GM20000 (cell line): ENCODE results near the gene SCGB1D1.

Experiments used
- DNase-seq: peaks from one replicate; pipeline ENCODE4 v3.0.0; 2012; ENCODE audit warnings: low spot score
- TF ChIP-seq, protein P1 (sequence below): IDR thresholded peaks from 2 replicates; pipeline ENCODE4 v1.5.1; 2012; ENCODE audit warnings: mild to moderate bottlenecking, control low read depth; ENCODE audit errors: extremely low read depth, missing control alignments

SCGB1D1 gene

DNA sequence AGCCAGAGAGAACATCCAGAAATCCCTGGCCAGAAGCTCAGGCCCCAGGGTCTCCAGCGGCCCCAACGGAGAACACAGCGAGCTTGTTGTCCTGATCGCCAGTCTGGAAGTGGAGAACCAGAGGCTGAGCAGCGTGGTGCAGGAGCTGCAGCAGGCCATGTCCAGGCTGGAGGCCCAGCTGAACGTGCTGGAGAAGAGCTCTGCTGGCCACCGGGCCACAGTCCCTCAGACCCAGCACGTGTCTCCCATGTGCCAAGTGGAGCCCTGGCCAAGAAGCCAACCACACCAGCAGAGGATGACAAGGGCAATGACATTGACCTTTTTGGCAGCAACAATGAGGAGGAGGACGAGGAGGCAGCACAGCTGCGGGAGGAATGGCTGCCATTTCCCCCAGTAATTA is 20.6 kb upstream of the SCGB1D1 start:
- TF ChIP-seq, protein P1, sequence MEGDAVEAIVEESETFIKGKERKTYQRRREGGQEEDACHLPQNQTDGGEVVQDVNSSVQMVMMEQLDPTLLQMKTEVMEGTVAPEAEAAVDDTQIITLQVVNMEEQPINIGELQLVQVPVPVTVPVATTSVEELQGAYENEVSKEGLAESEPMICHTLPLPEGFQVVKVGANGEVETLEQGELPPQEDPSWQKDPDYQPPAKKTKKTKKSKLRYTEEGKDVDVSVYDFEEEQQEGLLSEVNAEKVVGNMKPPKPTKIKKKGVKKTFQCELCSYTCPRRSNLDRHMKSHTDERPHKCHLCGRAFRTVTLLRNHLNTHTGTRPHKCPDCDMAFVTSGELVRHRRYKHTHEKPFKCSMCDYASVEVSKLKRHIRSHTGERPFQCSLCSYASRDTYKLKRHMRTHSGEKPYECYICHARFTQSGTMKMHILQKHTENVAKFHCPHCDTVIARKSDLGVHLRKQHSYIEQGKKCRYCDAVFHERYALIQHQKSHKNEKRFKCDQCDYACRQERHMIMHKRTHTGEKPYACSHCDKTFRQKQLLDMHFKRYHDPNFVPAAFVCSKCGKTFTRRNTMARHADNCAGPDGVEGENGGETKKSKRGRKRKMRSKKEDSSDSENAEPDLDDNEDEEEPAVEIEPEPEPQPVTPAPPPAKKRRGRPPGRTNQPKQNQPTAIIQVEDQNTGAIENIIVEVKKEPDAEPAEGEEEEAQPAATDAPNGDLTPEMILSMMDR = no peak
- no peak for DNase-seq

DNA sequence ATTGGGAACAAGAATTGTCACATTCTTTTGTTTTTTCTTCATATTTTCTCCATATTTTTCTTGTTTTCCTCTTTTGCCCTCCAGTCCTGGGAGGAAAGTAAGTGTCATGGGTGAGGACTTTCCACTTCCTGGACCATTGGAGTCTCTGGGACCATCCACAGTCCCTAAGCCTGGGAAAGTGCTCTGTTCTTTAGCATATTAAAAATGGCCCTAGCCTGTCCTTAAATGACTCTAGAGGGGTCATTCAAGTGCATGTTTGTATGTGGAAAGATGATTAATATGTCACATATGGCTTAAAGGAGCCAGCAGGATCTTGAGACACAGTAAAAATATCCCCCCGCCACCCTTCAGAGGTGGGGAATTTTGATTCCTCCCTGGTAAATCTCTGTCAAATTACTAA is 20.1 kb upstream of the SCGB1D1 start:
- DNase-seq = no peak
- TF ChIP-seq, protein P1 = no peak

DNA sequence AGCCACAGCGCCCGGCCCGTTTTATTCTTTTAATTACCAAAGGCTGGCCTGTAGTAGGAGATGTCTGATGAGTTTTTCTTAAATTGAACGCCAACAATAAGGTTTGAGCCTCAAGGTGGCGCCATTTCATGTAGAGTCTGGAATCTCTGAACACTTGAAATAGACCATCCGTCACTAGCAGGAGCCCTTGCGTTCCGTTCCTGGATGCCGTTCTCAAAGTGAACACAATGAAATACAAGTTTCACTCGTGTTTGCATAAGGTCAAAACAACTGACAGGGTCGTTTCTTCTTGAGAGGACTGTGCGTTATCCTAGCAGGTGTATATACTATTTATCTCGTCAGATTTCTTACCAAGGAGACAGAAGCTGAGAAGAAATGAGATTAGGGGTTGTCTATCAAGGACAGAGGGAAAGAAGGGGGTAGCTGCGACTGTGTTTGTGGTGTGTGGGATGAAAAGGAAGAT is 18.7 kb upstream of the SCGB1D1 start:
- TF ChIP-seq, protein P1 = peak; percentile 61
- peak; percentile 64 for DNase-seq

DNA sequence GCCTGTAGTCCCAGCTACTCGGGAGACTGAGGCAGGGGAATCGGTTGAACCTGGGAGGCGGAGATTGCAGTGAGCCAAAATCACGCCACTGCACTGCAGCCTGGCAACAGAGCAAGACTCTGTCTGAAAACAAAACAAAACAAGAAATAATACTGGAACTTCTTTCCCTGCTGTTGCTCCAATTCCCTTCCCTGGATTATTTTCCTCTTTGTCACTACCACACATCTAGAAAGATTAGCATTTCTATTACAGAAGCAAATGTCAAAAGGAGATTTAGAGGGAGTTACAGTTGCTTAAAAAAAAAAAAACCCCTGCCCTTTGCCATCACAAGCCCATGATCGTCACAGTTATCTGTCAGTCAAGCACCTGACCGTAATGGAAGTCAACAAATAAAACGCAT is 17.7 kb upstream of the SCGB1D1 start:
- TF ChIP-seq, protein P1 = no peak
- no peak for DNase-seq

DNA sequence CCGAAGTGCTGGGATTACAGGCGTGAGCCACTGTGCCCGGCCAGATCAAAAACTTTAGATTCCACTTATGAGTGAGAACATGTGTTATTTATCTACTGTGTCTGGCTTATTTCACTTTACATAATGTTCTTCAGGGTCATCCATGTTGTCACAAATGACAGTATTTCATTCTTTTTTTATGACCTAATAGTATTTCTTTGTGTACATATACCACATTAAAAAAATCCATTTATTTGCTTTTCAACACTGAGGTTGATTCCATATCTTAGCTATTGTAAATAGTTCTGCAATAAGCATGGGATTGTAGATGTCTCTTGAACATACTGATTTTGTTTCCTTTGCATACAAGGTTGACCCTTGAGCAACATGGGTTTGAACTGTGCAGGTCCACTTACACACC is 13.2 kb upstream of the SCGB1D1 start:
- TF ChIP-seq, protein P1 = no peak
- DNase-seq = no peak

DNA sequence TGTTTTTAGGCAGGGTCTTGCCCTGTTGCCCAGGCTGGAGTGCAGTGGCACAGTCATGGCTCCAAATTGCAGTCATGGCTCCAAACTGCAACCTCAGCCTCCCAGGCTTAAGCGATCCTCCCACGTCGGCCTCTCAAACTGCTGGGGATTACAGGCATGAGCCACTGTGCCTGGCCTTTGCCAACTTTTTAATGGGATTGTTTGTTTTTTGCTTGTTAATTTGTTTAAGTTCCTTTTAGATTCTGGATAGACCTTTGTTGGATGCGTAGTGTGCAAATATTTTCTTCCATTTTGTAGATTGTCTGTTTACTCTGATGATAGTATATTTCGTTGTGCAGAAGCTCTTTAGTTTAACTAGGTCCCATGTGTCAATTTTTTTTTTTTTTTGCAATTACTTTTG is 10.0 kb upstream of the SCGB1D1 start:
- DNase-seq = no peak
- TF ChIP-seq, protein P1 = no peak

DNA sequence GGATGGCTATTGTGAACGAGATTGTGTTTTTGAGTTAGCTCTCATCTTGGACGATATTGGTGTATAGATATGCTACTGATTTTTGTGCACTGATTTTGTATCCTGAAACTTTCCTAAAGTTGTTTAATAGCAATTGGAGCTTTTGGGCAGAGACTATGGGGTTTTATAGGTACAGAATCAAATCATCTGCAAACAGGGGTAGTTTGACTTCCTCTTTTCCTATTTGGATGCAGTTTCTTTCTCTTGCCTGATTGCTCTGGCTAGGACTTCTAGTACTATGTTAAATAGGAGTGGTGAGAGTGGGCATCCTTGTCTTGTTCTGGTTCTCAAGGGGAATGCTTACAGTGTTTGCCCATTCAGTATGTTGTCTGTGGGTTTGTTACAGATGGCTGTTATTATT is 8.9 kb upstream of the SCGB1D1 start:
- DNase-seq = no peak
- TF ChIP-seq, protein P1 = no peak
